Measurements from ENCODE around the gene AMER3.

DNA sequence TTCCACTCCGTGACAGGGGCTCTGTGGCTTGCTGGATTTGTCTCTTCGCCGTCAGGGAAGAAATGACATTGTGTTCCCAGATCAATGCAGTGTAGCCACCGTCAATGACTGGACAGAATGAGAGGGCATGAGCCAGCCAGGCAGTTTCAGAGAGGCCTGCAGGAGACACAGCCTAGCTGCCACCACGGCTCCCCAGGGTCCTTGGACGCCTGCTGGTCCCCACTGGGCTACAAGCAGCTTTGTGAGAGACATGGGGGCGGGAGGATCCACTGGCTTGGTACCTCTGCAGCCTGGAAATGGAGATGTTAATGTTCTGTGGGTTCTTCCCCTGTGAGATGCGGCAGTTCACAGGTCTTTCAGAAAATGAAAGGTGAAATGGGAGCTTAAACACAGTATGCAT is 12.1 kb upstream of the AMER3 start:
- no peak for TF ChIP-seq POLR2A (IDR thresholded peaks at IDR 0.05; ENCODE audit: low read depth, low read length)
- TF ChIP-seq SMC3 (IDR thresholded peaks at IDR 0.05; ENCODE audit: borderline replicate concordance, low read length), result no peak
- TF ChIP-seq RAD21 (IDR thresholded peaks at IDR 0.05; ENCODE audit: insufficient read depth, low read depth, low read length), result no peak
- no peak for TF ChIP-seq RCOR1 (conservative IDR thresholded peaks at IDR 0.05; ENCODE audit: low read depth, low read length)
- TF ChIP-seq, protein P1, sequence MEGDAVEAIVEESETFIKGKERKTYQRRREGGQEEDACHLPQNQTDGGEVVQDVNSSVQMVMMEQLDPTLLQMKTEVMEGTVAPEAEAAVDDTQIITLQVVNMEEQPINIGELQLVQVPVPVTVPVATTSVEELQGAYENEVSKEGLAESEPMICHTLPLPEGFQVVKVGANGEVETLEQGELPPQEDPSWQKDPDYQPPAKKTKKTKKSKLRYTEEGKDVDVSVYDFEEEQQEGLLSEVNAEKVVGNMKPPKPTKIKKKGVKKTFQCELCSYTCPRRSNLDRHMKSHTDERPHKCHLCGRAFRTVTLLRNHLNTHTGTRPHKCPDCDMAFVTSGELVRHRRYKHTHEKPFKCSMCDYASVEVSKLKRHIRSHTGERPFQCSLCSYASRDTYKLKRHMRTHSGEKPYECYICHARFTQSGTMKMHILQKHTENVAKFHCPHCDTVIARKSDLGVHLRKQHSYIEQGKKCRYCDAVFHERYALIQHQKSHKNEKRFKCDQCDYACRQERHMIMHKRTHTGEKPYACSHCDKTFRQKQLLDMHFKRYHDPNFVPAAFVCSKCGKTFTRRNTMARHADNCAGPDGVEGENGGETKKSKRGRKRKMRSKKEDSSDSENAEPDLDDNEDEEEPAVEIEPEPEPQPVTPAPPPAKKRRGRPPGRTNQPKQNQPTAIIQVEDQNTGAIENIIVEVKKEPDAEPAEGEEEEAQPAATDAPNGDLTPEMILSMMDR (IDR thresholded peaks at IDR 0.05 in 2 of 3, conservative IDR thresholded peaks at IDR 0.05 in 1 of 3; ENCODE audit: control insufficient read depth in 2 of 3, extremely low read depth in 1 of 3, insufficient read depth in 1 of 3, low read depth in 3 of 3, low read length in 3 of 3), result no peak
- no peak for TF ChIP-seq CBX3 (IDR thresholded peaks at IDR 0.05; ENCODE audit: borderline replicate concordance, low read depth)
- TF ChIP-seq, protein P2, sequence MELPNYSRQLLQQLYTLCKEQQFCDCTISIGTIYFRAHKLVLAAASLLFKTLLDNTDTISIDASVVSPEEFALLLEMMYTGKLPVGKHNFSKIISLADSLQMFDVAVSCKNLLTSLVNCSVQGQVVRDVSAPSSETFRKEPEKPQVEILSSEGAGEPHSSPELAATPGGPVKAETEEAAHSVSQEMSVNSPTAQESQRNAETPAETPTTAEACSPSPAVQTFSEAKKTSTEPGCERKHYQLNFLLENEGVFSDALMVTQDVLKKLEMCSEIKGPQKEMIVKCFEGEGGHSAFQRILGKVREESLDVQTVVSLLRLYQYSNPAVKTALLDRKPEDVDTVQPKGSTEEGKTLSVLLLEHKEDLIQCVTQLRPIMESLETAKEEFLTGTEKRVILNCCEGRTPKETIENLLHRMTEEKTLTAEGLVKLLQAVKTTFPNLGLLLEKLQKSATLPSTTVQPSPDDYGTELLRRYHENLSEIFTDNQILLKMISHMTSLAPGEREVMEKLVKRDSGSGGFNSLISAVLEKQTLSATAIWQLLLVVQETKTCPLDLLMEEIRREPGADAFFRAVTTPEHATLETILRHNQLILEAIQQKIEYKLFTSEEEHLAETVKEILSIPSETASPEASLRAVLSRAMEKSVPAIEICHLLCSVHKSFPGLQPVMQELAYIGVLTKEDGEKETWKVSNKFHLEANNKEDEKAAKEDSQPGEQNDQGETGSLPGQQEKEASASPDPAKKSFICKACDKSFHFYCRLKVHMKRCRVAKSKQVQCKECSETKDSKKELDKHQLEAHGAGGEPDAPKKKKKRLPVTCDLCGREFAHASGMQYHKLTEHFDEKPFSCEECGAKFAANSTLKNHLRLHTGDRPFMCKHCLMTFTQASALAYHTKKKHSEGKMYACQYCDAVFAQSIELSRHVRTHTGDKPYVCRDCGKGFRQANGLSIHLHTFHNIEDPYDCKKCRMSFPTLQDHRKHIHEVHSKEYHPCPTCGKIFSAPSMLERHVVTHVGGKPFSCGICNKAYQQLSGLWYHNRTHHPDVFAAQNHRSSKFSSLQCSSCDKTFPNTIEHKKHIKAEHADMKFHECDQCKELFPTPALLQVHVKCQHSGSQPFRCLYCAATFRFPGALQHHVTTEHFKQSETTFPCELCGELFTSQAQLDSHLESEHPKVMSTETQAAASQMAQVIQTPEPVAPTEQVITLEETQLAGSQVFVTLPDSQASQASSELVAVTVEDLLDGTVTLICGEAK (IDR thresholded peaks at IDR 0.05; ENCODE audit: borderline replicate concordance), result no peak
- no peak for TF ChIP-seq CHD4 (IDR thresholded peaks at IDR 0.05)
- no peak for TF ChIP-seq POLR2AphosphoS5 (IDR thresholded peaks at IDR 0.05; ENCODE audit: low read length)
- TF ChIP-seq, protein P3, sequence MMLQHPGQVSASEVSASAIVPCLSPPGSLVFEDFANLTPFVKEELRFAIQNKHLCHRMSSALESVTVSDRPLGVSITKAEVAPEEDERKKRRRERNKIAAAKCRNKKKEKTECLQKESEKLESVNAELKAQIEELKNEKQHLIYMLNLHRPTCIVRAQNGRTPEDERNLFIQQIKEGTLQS (IDR thresholded peaks at IDR 0.05; ENCODE audit: borderline replicate concordance, extremely low read depth, low read depth, low read length), result no peak
- TF ChIP-seq EZH2 (IDR thresholded peaks at IDR 0.05; ENCODE audit: borderline replicate concordance, control insufficient read depth, low read depth, low read length), result no peak
